Activated CD8-positive, alpha-beta memory T cell treated with anti-CD3 and anti-CD28 coated beads, Interleukin-2, amount 10 ng/mL, durations not matched to agents 7 days and 5 days (primary cell): ENCODE results near the gene COTL1. TPM values are rescaled to one million over a fixed set of nuclear protein-coding genes. Genes with fewer than 3 reads are reported as not detected.

ENCODE experiments used
- ATAC-seq: fragments of 150-1000 bp; cut with Tn5 transposase; one replicate; pipeline ENCODE4 v1.10.0; 2021; ENCODE audit warnings: moderate library complexity
- CTCF ChIA-PET: fragments of 350-600 bp; sonication (Branson Sonifier 250); formaldehyde crosslinking; loops from one replicate; lab custom pipeline; 2021; ENCODE audit warnings: antibody characterized with exemption; lab: Charles Lee
- DNase-seq: peaks from one replicate; pipeline ENCODE4 v3.0.0-alpha.2; 2020
- H3K27ac Mint-ChIP-seq: one replicate; pipeline ENCODE4 v1.8.0; 2021; ENCODE audit warnings: mild to moderate bottlenecking, mixed read lengths
- H3K27me3 Mint-ChIP-seq: one replicate; pipeline ENCODE4 v1.8.0; 2021; ENCODE audit warnings: mixed read lengths
- H3K36me3 Mint-ChIP-seq: one replicate; pipeline ENCODE4 v1.8.0; 2021; ENCODE audit warnings: mild to moderate bottlenecking, mixed read lengths
- H3K4me1 Mint-ChIP-seq: one replicate; pipeline ENCODE4 v1.8.0; 2021; ENCODE audit warnings: mixed read lengths
- H3K4me3 Mint-ChIP-seq: one replicate; pipeline ENCODE4 v1.8.0; 2021; ENCODE audit warnings: mild to moderate bottlenecking, moderate library complexity, mixed read lengths
- H3K9me3 Mint-ChIP-seq: one replicate; pipeline ENCODE4 v1.8.0; 2022; ENCODE audit warnings: low read depth, mixed read lengths
- total RNA-seq, 2 experiments: library from RNA; stranded (reverse); gene quantifications; one replicate each; pipeline ENCODE4 v1.2.3, GENCODE V29; 2021

The COTL1 gene
- total RNA-seq, 2 experiments from 2014 or later, result 1,052 to 1,190 TPM

DNA sequence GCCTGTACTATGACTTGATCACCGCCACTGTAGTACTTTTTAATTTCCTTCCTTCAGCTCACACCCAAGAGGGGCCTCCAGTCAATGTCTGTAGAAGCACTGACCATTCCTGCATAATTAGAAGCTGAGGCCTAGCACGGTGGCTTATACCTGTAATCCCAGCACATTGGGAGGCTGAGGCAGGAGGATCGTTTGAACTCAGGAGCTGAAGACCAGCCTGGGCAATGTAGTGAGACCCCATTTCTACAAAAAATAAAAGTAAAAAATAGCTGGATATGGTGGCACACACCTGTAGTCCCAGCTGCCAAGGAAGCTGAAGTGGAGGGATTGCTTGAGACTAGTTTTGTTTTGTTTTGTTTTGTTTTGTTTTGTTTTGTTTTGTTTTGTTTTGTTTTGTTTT lies 36.4 kb upstream of the COTL1 start:
- no peaks in the 10 kb centered on the region for H3K27me3 Mint-ChIP-seq
- DNase-seq (no peak), ATAC-seq (no peak)
- no peak overlapping the region for H3K4me3 Mint-ChIP-seq
- H3K27ac Mint-ChIP-seq, result no peak overlapping the region
- CTCF ChIA-PET, result interaction anchor here (1.6 kb wide), 1 partner anchor 18 kb away, joined by 5 read pairs; no protein-coding TSS in a partner anchor
- H3K36me3 Mint-ChIP-seq, result peaks cover 51% of the 10 kb centered on the region
- no peaks in the 10 kb centered on the region for H3K9me3 Mint-ChIP-seq
- peaks cover 67% of the 10 kb centered on the region for H3K4me1 Mint-ChIP-seq

GRCh38 chr16:84652566-84652965 lies 34.7 kb upstream of the COTL1 start:
- Mint-ChIP-seq H3K4me1 (peaks cover 58% of the 10 kb centered on the region), H3K4me3 (no peak overlapping the region), H3K9me3 (no peaks in the 10 kb centered on the region), H3K27me3 (peaks cover 2% of the 10 kb centered on the region), H3K27ac (no peak overlapping the region), H3K36me3 (peaks cover 38% of the 10 kb centered on the region)
- CTCF ChIA-PET, result interaction anchor here (0.7 to 1.6 kb wide), 5 partner anchors 10 to 159 kb away, joined by 3 to 5 read pairs (median 3); no protein-coding TSS in a partner anchor
- ATAC-seq (no peak), DNase-seq (peak; percentile 55)

GRCh38 chr16:84650062-84650991 lies 32.4 kb upstream of the COTL1 start:
- H3K27ac Mint-ChIP-seq, result no peak overlapping the region
- H3K9me3 Mint-ChIP-seq, result no peaks in the 10 kb centered on the region
- peaks cover 27% of the 10 kb centered on the region for H3K36me3 Mint-ChIP-seq
- H3K4me3 Mint-ChIP-seq, result peak overlapping the region; percentile 8
- peaks cover 41% of the 10 kb centered on the region for H3K4me1 Mint-ChIP-seq
- ATAC-seq (no peak), DNase-seq (no peak)
- peaks cover 16% of the 10 kb centered on the region for H3K27me3 Mint-ChIP-seq
- CTCF ChIA-PET, result interaction anchor here (1.0 to 1.6 kb wide), 3 partner anchors 28 to 144 kb away, joined by 4 to 6 read pairs (median 4); no protein-coding TSS in a partner anchor

DNA sequence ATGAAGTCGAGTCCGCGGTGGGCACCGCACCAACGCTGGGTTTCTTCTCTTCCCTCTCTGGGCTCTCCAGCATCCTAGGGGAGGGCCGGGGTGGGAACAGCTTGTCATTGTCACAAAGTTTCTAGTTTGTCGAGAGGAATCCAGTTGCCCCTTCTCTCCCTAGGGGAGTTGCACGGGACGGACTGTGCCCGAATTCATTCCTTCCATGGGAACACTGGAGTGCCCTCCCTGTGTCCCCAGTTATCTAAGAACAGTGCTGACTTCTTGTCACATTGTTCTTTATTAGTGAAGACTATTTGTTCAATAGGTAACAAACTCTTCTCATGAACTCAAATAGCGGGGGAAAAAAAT lies 31.6 kb upstream of the COTL1 start:
- H3K27ac Mint-ChIP-seq, result peak overlapping the region; percentile 64
- H3K4me3 Mint-ChIP-seq, result peak overlapping the region; percentile 69
- H3K4me1 Mint-ChIP-seq, result peaks cover 36% of the 10 kb centered on the region
- peaks cover 20% of the 10 kb centered on the region for H3K27me3 Mint-ChIP-seq
- ATAC-seq, result no peak
- no peaks in the 10 kb centered on the region for H3K9me3 Mint-ChIP-seq
- CTCF ChIA-PET, result interaction anchor here (1.2 to 2.8 kb wide), 4 partner anchors 23 to 143 kb away, joined by 4 to 16 read pairs (median 8); no protein-coding TSS in a partner anchor
- H3K36me3 Mint-ChIP-seq, result peaks cover 27% of the 10 kb centered on the region
- no peak for DNase-seq

- Mint-ChIP-seq H3K27me3 (peaks cover 25% of the 10 kb centered on the region), H3K4me3 (peak overlapping the region; percentile 69), H3K9me3 (no peaks in the 10 kb centered on the region), H3K36me3 (peaks cover 27% of the 10 kb centered on the region), H3K27ac (peak overlapping the region; percentile 64), H3K4me1 (peaks cover 36% of the 10 kb centered on the region)
- CTCF ChIA-PET, result interaction anchor here (1.2 to 2.8 kb wide), 8 partner anchors 10 to 304 kb away, joined by 3 to 16 read pairs (median 4); no protein-coding TSS in a partner anchor
- ATAC-seq (peak; percentile 69), DNase-seq (peak; percentile 61)
Measured at GRCh38 chr16:84648595-84649510, 31.0 kb upstream of the COTL1 start.

GRCh38 chr16:84647828-84648594 lies 30.1 kb upstream of the COTL1 start, which contains the start of gene KLHL36:
Gene KLHL36, plus strand, starts transcription at chr16:84648511. Its CDS starts 2,357 bp downstream, at chr16:84650868.
- Mint-ChIP-seq H3K4me1 (peaks cover 35% of the 10 kb centered on the region), H3K27ac (peak within 1 kb of the TSS; percentile 65), H3K4me3 (peak within 1 kb of the TSS; percentile 73), H3K9me3 (no peaks in the 10 kb centered on the region), H3K36me3 (peaks cover 25% of the 10 kb centered on the region), H3K27me3 (peaks cover 26% of the 10 kb centered on the region)
- CTCF ChIA-PET, result interaction anchor here (1.1 to 2.8 kb wide), 8 partner anchors 9 to 305 kb away, joined by 3 to 16 read pairs (median 5); no protein-coding TSS in a partner anchor
- ATAC-seq (peak; percentile 93), DNase-seq (peak; percentile 71)

- peaks cover 30% of the 10 kb centered on the region for H3K4me1 Mint-ChIP-seq
- CTCF ChIA-PET, result interaction anchor here (2.7 kb wide), 2 partner anchors 21 kb away, joined by 10 read pairs; no protein-coding TSS in a partner anchor
- H3K27ac Mint-ChIP-seq, result no peak overlapping the region
- H3K36me3 Mint-ChIP-seq, result peaks cover 1% of the 10 kb centered on the region
- H3K27me3 Mint-ChIP-seq, result peaks cover 29% of the 10 kb centered on the region
- no peak overlapping the region for H3K4me3 Mint-ChIP-seq
- no peaks in the 10 kb centered on the region for H3K9me3 Mint-ChIP-seq
- DNase-seq, result no peak
- no peak for ATAC-seq
Measured at GRCh38 chr16:84643674-84644073, 25.8 kb upstream of the COTL1 start.

DNA sequence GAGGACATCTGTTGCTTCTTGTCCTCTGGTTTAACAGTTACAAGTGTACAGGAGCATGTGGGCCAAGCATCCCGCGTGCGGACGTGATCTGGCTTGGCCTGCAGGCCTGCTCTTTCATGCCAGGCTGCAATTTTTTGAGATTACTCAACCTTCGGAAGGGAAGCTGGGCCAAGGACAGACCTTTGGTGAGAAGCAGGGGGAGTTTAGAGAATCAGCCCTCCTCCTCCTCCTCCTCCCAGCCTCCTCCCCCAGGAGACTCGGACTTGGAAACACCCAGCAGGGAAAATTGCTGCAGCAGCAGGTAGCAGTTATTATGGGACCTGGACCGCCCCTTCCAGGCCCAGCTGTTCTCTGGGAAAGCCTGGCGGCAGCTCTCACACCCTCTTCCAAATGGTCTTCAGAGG lies 25.3 kb upstream of the COTL1 start:
- no peaks in the 10 kb centered on the region for H3K9me3 Mint-ChIP-seq
- no peak overlapping the region for H3K4me3 Mint-ChIP-seq
- ATAC-seq (no peak), DNase-seq (no peak)
- peaks cover 1% of the 10 kb centered on the region for H3K36me3 Mint-ChIP-seq
- H3K27ac Mint-ChIP-seq, result no peak overlapping the region
- H3K27me3 Mint-ChIP-seq, result peaks cover 29% of the 10 kb centered on the region
- CTCF ChIA-PET, result interaction anchor here (2.7 kb wide), 1 partner anchor 20 kb away, joined by 10 read pairs; no protein-coding TSS in a partner anchor
- H3K4me1 Mint-ChIP-seq, result peaks cover 35% of the 10 kb centered on the region

- peaks cover 27% of the 10 kb centered on the region for H3K27me3 Mint-ChIP-seq
- H3K9me3 Mint-ChIP-seq, result no peaks in the 10 kb centered on the region
- H3K4me1 Mint-ChIP-seq, result peaks cover 35% of the 10 kb centered on the region
- DNase-seq, result no peak
- peaks cover 1% of the 10 kb centered on the region for H3K36me3 Mint-ChIP-seq
- CTCF ChIA-PET, result interaction anchor here (0.7 to 2.7 kb wide), 5 partner anchors 12 to 97 kb away, joined by 3 to 10 read pairs (median 4); no protein-coding TSS in a partner anchor
- ATAC-seq, result no peak
- H3K27ac Mint-ChIP-seq, result no peak overlapping the region
- no peak overlapping the region for H3K4me3 Mint-ChIP-seq
Measured at GRCh38 chr16:84641643-84642358, 23.9 kb upstream of the COTL1 start.

- H3K36me3 Mint-ChIP-seq, result peaks cover 1% of the 10 kb centered on the region
- H3K9me3 Mint-ChIP-seq, result no peaks in the 10 kb centered on the region
- CTCF ChIA-PET, result no interaction called here
- H3K4me3 Mint-ChIP-seq, result no peak overlapping the region
- H3K4me1 Mint-ChIP-seq, result peaks cover 35% of the 10 kb centered on the region
- peaks cover 22% of the 10 kb centered on the region for H3K27me3 Mint-ChIP-seq
- DNase-seq (no peak), ATAC-seq (no peak)
- H3K27ac Mint-ChIP-seq, result no peak overlapping the region
Measured at GRCh38 chr16:84640145-84640544, 22.3 kb upstream of the COTL1 start.

DNA sequence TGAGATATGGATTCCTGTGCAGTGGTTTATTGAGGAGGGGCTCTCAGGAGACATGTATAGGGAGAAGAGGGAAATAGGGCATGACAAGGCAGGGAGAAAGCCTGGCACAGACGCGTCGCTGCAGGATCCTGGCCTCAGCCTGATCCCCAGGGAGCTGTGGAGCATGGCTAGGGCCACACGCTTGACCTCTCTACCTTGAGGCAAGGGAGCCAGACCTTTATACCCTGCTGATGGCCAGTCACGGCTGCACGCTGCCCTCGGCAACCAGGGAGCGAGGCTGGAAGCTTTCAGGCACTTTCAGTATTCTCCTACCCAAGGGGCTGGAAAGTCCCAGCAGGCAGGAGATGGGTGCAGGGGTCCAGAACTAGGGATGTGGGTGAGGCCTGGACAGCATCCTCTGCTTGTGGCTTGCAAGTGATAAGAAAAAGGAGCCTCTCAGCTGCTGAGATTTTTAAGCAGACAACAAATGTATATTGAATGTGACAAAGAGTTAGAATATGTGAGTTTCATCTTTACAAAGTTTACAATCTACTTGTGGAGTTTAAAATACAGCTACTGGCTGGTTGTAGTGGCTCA lies 20.4 kb upstream of the COTL1 start:
- no peak for DNase-seq
- peaks cover 1% of the 10 kb centered on the region for H3K36me3 Mint-ChIP-seq
- CTCF ChIA-PET, result interaction anchor here (0.9 to 1.5 kb wide), 7 partner anchors 8 to 87 kb away, joined by 3 to 4 read pairs (median 3); partner anchors contain the start of gene KLHL36
- H3K27me3 Mint-ChIP-seq, result peaks cover 27% of the 10 kb centered on the region
- peaks cover 35% of the 10 kb centered on the region for H3K4me1 Mint-ChIP-seq
- no peak overlapping the region for H3K4me3 Mint-ChIP-seq
- no peak for ATAC-seq
- no peaks in the 10 kb centered on the region for H3K9me3 Mint-ChIP-seq
- no peak overlapping the region for H3K27ac Mint-ChIP-seq
